ENCODE measurements around the gene MGLL.

Gene MGLL

GRCh38 chr3:127822041-127822681, at the start of gene MGLL:
Gene MGLL, minus strand, starts transcription at chr3:127822515. Its CDS starts 197 bp downstream, at chr3:127822318.
- H3K79me2 ChIP-seq, result no peaks in the 10 kb centered on the region
- TF ChIP-seq CTCF (IDR thresholded peaks at IDR 0.05), result no peak
- peak within 1 kb of the TSS; percentile 68 for H3K4me3 ChIP-seq (ENCODE audit: low read depth, low read length)
- H3K4me2 ChIP-seq (ENCODE audit: low read length), result peak within 1 kb of the TSS; percentile 90
- H3K36me3 ChIP-seq (ENCODE audit: control insufficient read depth, insufficient read depth, low read length), result no peaks in the 10 kb centered on the region
- peak within 1 kb of the TSS; percentile 89 for H2AFZ ChIP-seq
- H3K27me3 ChIP-seq (ENCODE audit: control insufficient read depth, insufficient read depth, low read length), result no peaks in the 10 kb centered on the region
- no peak within 1 kb of the TSS for H3K9ac ChIP-seq
- H3K27ac ChIP-seq, result peak within 1 kb of the TSS; percentile 45
- H3K4me1 ChIP-seq, result peaks cover 4% of the 10 kb centered on the region
- H3K9me3 ChIP-seq (ENCODE audit: control insufficient read depth, low read length), result no peaks in the 10 kb centered on the region

- Histone ChIP-seq H3K9ac (no peak overlapping the region), H2AFZ (no peak overlapping the region), H3K4me1 (no peaks in the 10 kb centered on the region), H3K36me3 (ENCODE audit: control insufficient read depth, insufficient read depth, low read length) (no peaks in the 10 kb centered on the region), H3K27ac (no peak overlapping the region), H3K4me3 (ENCODE audit: low read depth, low read length) (no peak overlapping the region), H3K79me2 (no peaks in the 10 kb centered on the region), H3K9me3 (ENCODE audit: control insufficient read depth, low read length) (no peaks in the 10 kb centered on the region), H3K4me2 (ENCODE audit: low read length) (no peak overlapping the region), H3K27me3 (ENCODE audit: control insufficient read depth, insufficient read depth, low read length) (no peaks in the 10 kb centered on the region)
- TF ChIP-seq CTCF (IDR thresholded peaks at IDR 0.05), result no peak
Observed at GRCh38 chr3:127870156-127870555, 47.8 kb upstream of the MGLL start.

GRCh38 chr3:127867986-127868385, 45.7 kb upstream of the MGLL start:
- H3K27me3 ChIP-seq (ENCODE audit: control insufficient read depth, insufficient read depth, low read length), result no peaks in the 10 kb centered on the region
- H3K4me2 ChIP-seq (ENCODE audit: low read length), result no peak overlapping the region
- no peaks in the 10 kb centered on the region for H3K4me1 ChIP-seq
- no peak overlapping the region for H3K27ac ChIP-seq
- H3K4me3 ChIP-seq (ENCODE audit: low read depth, low read length), result no peak overlapping the region
- H2AFZ ChIP-seq, result no peak overlapping the region
- TF ChIP-seq CTCF (IDR thresholded peaks at IDR 0.05), result no peak
- no peaks in the 10 kb centered on the region for H3K9me3 ChIP-seq (ENCODE audit: control insufficient read depth, low read length)
- no peaks in the 10 kb centered on the region for H3K79me2 ChIP-seq
- no peaks in the 10 kb centered on the region for H3K36me3 ChIP-seq (ENCODE audit: control insufficient read depth, insufficient read depth, low read length)
- H3K9ac ChIP-seq, result no peak overlapping the region

- H3K9ac ChIP-seq, result no peak overlapping the region
- H3K4me3 ChIP-seq (ENCODE audit: low read depth, low read length), result no peak overlapping the region
- no peaks in the 10 kb centered on the region for H3K79me2 ChIP-seq
- no peaks in the 10 kb centered on the region for H3K27me3 ChIP-seq (ENCODE audit: control insufficient read depth, insufficient read depth, low read length)
- no peaks in the 10 kb centered on the region for H3K4me1 ChIP-seq
- H3K4me2 ChIP-seq (ENCODE audit: low read length), result no peak overlapping the region
- H3K27ac ChIP-seq, result no peak overlapping the region
- H3K36me3 ChIP-seq (ENCODE audit: control insufficient read depth, insufficient read depth, low read length), result no peaks in the 10 kb centered on the region
- H3K9me3 ChIP-seq (ENCODE audit: control insufficient read depth, low read length), result no peaks in the 10 kb centered on the region
- H2AFZ ChIP-seq, result no peak overlapping the region
- TF ChIP-seq CTCF (IDR thresholded peaks at IDR 0.05), result no peak
Observed at GRCh38 chr3:127867412-127867811, 45.1 kb upstream of the MGLL start.

GRCh38 chr3:127865941-127866340, 43.6 kb upstream of the MGLL start:
- H3K79me2 ChIP-seq, result no peaks in the 10 kb centered on the region
- H3K27me3 ChIP-seq (ENCODE audit: control insufficient read depth, insufficient read depth, low read length), result no peaks in the 10 kb centered on the region
- TF ChIP-seq CTCF (IDR thresholded peaks at IDR 0.05), result no peak
- H3K9me3 ChIP-seq (ENCODE audit: control insufficient read depth, low read length), result no peaks in the 10 kb centered on the region
- no peak overlapping the region for H2AFZ ChIP-seq
- no peak overlapping the region for H3K4me2 ChIP-seq (ENCODE audit: low read length)
- no peak overlapping the region for H3K4me3 ChIP-seq (ENCODE audit: low read depth, low read length)
- H3K27ac ChIP-seq, result no peak overlapping the region
- H3K4me1 ChIP-seq, result no peaks in the 10 kb centered on the region
- H3K36me3 ChIP-seq (ENCODE audit: control insufficient read depth, insufficient read depth, low read length), result no peaks in the 10 kb centered on the region
- H3K9ac ChIP-seq, result no peak overlapping the region
